G401.6 (cell line): ENCODE measurements around the gene MINDY1.

Source experiments
- FAIRE-seq: peaks from 2 replicates; lab custom pipeline; 2012; peaks lifted over from hg19 to GRCh38; lab: Jason Lieb, UNC

Gene MINDY1

GRCh38 chr1:151006327-151007052, at the start of gene MINDY1:
MINDY1 (minus strand) TSS chr1:151006902; CDS start chr1:151002617, 4,285 bp downstream.
- FAIRE-seq: peak; percentile 86

GRCh38 chr1:151056149-151056548, 49.4 kb upstream of the MINDY1 start:
- no peak for FAIRE-seq

GRCh38 chr1:151055581-151055980, 48.9 kb upstream of the MINDY1 start:
- FAIRE-seq: no peak

DNA sequence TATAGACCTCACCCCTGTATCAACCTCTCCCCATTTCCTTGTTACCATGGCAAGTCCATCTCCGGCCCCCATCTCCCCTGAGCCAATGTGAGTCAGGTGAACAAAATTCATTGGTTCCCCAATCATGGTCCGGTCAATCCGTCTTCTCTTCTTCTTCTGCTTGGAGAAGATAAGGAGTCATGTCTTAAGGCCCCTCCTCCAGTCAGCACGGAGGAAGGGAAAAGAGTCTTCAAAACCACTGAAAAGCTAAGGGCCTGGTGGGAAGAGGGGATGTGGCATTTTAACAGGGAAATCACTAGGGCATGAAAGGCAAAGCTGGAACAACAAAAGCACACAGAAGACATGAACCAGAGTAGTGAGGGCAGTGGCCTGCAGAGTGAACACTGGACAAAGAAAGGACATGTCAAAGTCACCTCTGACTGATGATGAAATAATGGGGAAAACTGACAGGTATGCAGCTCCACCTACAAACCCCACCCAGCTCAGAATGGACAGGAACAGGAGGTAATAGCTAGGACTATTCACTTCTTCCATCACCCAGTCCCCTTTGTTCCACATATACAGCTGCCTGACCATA, 48.4 kb upstream of the MINDY1 start:
- FAIRE-seq: no peak

DNA sequence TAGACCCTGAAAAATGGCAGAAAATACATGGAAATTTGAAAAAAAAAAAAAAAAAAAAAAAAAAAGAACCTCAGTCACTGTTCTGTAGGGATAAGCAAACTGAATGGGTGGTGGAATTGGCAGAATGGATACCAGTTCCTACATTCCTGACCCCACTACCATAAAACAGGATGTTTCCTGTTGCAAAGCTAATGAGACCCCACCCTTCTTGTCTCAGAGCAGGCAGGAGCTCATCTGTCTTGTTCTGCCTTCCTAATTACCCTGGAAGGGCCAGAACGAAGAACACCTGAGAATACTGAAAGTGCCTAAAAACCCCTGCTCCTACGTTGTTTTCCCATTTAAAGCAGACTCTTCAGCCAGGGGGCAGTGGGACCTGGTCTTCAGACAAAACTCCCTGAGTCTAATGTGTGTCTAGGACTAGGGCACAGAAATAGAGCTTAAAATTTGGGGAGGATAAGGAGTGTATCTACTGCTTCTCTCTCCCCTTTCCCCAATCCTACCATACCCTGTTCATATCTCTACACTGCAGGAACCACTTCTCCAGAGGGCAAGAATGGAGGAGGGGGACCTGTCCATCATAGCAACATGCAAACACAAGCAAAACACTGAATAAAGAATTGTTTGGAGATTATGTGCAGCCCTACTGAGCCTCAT, 44.8 kb upstream of the MINDY1 start:
- FAIRE-seq: no peak

GRCh38 chr1:151050051-151050688, 43.5 kb upstream of the MINDY1 start:
- no peak for FAIRE-seq

DNA sequence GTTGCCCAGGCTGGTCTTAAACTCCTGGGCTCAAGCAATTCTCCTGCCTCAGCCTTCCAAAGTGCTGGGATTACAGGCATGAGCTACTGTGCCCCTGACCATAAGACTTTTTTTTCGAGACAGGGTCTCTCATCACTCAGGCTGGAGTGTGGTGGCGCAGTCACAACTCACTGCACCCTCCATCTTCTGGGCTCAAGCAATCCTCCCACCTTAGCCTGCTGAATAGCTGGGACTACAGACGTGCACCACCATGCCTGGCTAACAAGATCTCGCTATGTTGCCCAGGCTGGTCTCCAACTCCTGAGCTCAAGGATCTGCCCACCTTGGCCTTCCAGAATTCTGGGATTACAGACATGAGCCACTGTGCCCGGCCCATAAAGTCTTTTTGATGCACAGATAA, 42.8 kb upstream of the MINDY1 start:
- no peak for FAIRE-seq

DNA sequence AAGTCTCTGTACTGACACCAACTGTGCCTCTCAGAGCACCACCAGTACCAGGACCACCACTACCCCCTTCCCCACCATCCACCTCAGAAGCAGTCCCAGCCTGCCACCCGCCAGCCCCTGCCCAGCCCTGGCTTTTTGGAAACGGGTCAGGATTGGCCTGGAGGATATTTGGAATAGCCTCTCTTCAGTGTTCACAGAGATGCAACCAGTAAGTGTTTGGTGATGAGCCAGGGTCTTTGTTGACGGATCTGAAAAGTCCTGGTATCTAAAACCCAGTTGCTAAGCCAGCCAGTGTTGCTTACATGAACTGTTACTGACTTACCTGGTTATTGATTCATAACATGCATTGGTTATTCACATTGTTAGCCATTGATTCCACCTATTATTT, 41.9 kb upstream of the MINDY1 start:
- no peak for FAIRE-seq

DNA sequence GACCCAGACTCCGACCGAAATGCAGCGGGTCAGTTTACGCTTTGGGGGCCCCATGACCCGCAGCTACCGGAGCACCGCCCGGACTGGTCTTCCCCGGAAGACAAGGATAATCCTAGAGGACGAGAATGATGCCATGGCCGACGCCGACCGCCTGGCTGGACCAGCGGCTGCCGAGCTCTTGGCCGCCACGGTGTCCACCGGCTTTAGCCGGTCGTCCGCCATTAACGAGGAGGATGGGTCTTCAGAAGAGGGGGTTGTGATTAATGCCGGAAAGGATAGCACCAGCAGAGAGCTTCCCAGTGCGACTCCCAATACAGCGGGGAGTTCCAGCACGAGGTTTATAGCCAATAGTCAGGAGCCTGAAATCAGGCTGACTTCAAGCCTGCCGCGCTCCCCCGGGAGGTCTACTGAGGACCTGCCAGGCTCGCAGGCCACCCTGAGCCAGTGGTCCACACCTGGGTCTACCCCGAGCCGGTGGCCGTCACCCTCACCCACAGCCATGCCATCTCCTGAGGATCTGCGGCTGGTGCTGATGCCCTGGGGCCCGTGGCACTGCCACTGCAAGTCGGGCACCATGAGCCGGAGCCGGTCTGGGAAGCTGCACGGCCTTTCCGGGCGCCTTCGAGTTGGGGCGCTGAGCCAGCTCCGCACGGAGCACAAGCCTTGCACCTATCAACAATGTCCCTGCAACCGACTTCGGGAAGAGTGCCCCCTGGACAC, 41.4 kb upstream of the MINDY1 start:
- FAIRE-seq: no peak

DNA sequence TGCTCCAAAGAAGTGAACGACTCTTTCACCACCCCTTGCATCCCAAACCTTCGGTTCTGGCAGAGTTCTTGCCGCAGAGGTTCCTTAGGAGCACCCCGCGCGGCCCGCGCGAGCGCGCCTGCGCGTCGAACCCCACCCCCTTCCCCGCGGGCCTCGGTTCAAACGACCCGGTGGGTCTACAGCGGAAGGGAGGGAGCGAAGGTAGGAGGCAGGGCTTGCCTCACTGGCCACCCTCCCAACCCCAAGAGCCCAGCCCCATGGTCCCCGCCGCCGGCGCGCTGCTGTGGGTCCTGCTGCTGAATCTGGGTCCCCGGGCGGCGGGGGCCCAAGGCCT, 40.9 kb upstream of the MINDY1 start, which contains the start of gene C1orf56:
TSS of gene C1orf56 (plus strand) at position 161 of the 334 bp plus-strand sequence. CDS start at position 258, 97 bp downstream.
- no peak for FAIRE-seq

DNA sequence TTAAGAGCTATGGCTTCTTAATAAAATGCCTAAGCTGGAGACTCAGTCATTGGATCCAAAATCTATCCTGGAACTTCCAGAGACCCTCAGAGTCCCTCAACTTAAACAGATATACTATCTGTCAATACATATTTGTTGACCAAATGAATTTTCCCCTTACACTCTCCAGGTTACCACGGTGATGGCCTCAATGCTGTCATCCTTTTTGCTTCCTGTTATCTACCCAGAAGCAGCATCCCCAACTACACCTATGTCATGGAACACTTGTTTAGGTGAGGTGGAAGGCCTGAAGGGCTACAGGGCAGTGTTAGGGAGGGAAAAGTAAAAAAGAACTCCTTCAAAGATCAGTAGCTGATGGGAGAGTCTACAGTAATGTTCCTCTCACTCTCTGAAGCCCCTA, 36.5 kb upstream of the MINDY1 start:
- FAIRE-seq: no peak

- no peak for FAIRE-seq
These were observed 32.8 kb upstream of the MINDY1 start for GRCh38 chr1:151039521-151039920.

DNA sequence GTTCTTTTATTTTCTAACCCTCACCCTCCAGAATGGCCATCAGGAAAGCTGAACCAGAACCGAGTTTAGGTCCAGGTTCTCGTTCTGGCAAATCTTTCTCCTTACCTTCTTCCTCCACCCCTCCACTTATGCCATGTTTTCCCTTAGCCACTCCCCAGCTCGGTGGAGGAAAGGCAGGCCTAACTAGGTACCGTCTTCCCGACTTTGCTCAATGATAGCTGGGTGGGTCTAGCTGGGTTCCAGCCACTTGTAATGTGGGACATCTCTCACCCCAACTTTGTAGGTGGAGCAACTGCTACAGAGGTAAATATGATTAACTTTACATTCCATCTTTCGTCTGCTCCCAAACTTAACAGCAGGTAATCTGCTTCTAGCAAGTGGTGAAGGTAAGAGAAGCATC, 30.3 kb upstream of the MINDY1 start:
- no peak for FAIRE-seq

DNA sequence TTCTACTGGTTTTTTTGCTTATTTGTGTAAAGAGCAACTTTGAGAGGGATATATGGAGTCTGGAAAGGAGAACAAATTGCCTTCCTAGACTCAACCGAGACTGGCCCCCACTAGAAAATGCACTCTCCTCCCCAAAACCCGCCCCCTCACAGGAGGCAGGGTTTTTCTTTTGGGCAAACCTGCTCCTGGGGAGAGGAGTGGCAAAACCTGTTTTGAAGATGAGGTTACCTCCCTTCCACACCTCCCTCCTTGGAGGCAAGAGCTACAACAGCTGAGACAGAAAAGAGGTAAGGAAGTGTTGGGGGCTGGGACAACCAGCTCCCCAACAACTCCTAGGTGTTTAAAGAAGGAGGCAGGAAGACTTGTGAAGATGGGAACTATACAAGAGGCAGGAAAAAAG, 29.7 kb upstream of the MINDY1 start, which contains the start of gene BNIPL:
TSS of gene BNIPL (plus strand) at position 231 of the 400 bp plus-strand sequence. CDS start at position 371, 140 bp downstream.
- FAIRE-seq: no peak

DNA sequence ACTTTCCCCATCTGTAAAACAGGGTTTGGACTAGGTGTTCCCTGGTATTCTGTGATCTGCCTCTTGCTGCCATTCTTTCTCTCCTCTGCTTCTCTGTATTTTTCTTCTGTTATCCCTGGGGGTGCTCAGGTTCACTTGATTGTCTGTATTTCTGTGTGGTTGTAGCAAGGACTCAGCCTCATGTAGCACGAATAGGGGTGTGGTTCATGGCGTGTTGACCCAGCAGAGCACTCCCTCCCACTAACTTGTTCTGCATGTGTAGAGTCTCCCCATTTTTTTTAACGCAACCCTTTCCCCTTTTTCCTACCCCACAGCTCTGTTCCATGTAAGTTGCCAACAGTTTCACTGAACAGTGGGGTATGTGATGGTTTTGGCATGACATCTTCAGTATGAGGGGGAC, 28.5 kb upstream of the MINDY1 start:
- FAIRE-seq: no peak

DNA sequence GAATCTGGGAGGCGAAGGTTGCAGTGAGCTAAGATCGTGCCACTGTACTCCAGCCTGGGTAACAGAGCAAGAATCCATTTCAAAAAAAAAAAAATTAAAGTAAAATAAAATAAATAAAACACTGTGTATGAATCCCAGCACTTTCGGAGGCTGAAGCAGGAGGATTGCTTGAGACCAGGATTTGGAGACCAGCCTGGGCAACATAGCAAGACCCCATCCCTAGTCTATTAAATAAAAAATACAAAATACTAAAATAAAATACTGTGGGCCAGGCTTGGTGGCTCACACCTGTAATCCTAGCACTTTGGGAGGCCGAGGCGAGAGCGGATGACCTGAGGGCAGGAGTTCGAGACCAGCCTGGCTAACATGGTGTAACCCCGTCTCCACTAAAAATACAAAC, 25.5 kb upstream of the MINDY1 start:
- no peak for FAIRE-seq

GRCh38 chr1:151026460-151026859, 19.8 kb upstream of the MINDY1 start:
- FAIRE-seq: no peak

DNA sequence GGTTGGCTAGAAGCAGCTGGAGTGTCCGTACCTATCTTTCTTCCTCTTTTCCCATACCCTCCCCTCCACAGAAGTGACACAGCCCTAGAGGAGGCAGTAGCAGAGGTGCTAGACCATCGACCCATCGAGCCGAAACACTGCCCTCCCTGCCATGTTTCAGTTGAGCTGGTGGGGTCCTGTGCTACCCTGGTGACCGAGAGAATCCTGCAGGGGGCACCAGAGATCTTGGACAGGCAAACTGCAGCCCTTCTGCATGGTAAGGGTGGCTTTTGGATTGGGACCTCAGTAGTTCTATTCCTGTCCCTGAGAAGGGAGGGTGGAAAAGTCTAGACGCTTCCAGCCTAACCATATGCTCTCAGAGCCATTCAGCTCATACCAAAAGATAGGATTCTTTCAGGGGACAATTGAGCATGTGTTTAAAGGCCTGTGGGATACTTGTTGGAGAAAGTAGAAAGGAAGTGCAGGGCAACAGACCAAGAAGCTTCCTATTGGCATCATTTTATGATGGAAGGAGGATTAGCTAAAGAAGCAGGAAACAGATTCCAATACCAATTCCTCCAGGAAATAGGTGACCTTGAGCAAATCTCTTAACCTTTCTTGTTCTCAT, 17.9 kb upstream of the MINDY1 start:
- peak; percentile 42 for FAIRE-seq

DNA sequence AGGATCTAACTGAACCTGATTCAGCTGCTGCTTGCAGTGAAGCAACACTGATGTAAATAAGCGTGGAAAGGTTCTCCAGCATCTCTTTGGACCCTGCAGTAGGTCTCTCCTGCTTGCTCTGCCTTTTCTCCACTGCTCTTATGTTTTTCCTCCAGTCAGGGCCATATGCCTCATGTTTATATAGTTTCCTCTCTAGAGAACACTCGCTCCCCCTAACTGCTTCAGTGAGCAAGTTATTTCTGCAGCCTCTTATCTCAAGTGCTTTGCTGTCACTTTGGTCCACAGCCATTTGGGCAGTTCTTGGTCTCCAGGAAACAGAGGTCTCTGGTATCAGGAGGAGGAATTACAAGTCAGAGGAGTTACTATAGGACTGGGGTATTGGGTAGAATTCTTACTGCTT, 6.8 kb upstream of the MINDY1 start:
- no peak for FAIRE-seq

- FAIRE-seq: no peak
These were observed 6.2 kb upstream of the MINDY1 start for GRCh38 chr1:151012684-151013471.
